ENCODE results near the gene CD72. TPM values are rescaled to one million over a fixed set of nuclear protein-coding genes. Genes with fewer than 3 reads are reported as not detected.

The CD72 gene
- total RNA-seq, 1 donor from 2014 or later, result 0.59 TPM

GRCh38 chr9:35569206-35569605 lies 49.0 kb downstream of the CD72 start:
- DNase-seq (no peak), ATAC-seq (ENCODE audit: poor library complexity) (no peak)
- intact Hi-C loops (cut with DNase I), result no loop called here

- no peak for ATAC-seq (ENCODE audit: poor library complexity)
- no peak for DNase-seq
- intact Hi-C loops (cut with DNase I), result no loop called here
Observed at GRCh38 chr9:35568196-35568595, 50.0 kb downstream of the CD72 start.

GRCh38 chr9:35566417-35566816 lies 51.8 kb downstream of the CD72 start:
- DNase-seq (no peak), ATAC-seq (ENCODE audit: poor library complexity) (no peak)
- intact Hi-C loops (cut with DNase I), result no loop called here

- intact Hi-C loops (cut with DNase I), result no loop called here
- DNase-seq (peak; percentile 54), ATAC-seq (ENCODE audit: poor library complexity) (peak; percentile 61)
Observed at GRCh38 chr9:35564658-35565061, 53.6 kb downstream of the CD72 start.

GRCh38 chr9:35563791-35564197 lies 54.4 kb downstream of the CD72 start:
- intact Hi-C loops (cut with DNase I), result no loop called here
- peak; percentile 68 for DNase-seq
- ATAC-seq (ENCODE audit: poor library complexity), result peak; percentile 65

- intact Hi-C loops (cut with DNase I), result no loop called here
- DNase-seq (peak; percentile 42), ATAC-seq (ENCODE audit: poor library complexity) (peak; percentile 35)
Observed at GRCh38 chr9:35562895-35563780, 55.1 kb downstream of the CD72 start.

- ATAC-seq (ENCODE audit: poor library complexity) (no peak), DNase-seq (no peak)
- intact Hi-C loops (cut with DNase I), result no loop called here
Observed at GRCh38 chr9:35561468-35562261, 56.5 kb downstream of the CD72 start.

- DNase-seq, result peak; percentile 51
- no peak for ATAC-seq (ENCODE audit: poor library complexity)
- intact Hi-C loops (cut with DNase I), result no loop called here
Observed at GRCh38 chr9:35560625-35561337, 57.4 kb downstream of the CD72 start.

Small RNAs within 50 kb of the gene (microRNA-seq; reads per million reads assigned to microRNA genes)
- gene MIR4667, result not detected

Other genes starting within 250 kb of the CD72 start
- gene RUSC2, start 128.3 kb downstream of the CD72 start, total RNA-seq, result 25.7 TPM
- gene TESK1, start 13.2 kb downstream of the CD72 start, total RNA-seq, result 25.0 TPM
- gene SIT1, start 32.5 kb upstream of the CD72 start, total RNA-seq, result not detected
- 19,155 TPM for gene RMRP, start 39.6 kb upstream of the CD72 start, total RNA-seq
- 48.4 TPM for gene CCDC107, start 39.9 kb upstream of the CD72 start, total RNA-seq
- gene ARHGEF39, start 46.8 kb upstream of the CD72 start, total RNA-seq, result 0.24 TPM
- gene CA9, start 55.5 kb upstream of the CD72 start, total RNA-seq, result not detected
- 966 TPM for gene TPM2, start 71.5 kb upstream of the CD72 start, total RNA-seq
- 252 TPM for gene TLN1, start 113.8 kb upstream of the CD72 start, total RNA-seq
- 20.3 TPM for gene CREB3, start 114.3 kb upstream of the CD72 start, total RNA-seq
- 74.6 TPM for gene GBA2, start 130.8 kb upstream of the CD72 start, total RNA-seq
- 28.5 TPM for gene RGP1, start 130.9 kb upstream of the CD72 start, total RNA-seq
- gene MSMP, start 135.9 kb upstream of the CD72 start, total RNA-seq, result not detected
- 24.2 TPM for gene NPR2, start 173.2 kb upstream of the CD72 start, total RNA-seq
- 1.8 TPM for gene SPAG8, start 193.8 kb upstream of the CD72 start, total RNA-seq
- 82.9 TPM for gene HINT2, start 196.6 kb upstream of the CD72 start, total RNA-seq
- not detected for gene FAM221B, start 210.3 kb upstream of the CD72 start, total RNA-seq
- gene TMEM8B, start 210.8 kb upstream of the CD72 start, total RNA-seq, result 13.3 TPM

All from Right ventricle myocardium superior (tissue), 1 donor.